B cell (primary cell): ENCODE results near the gene TP53I13. TPM values are rescaled to one million over a fixed set of nuclear protein-coding genes. Genes with fewer than 3 reads are reported as not detected.

Experiments
- ATAC-seq: fragments of 200-7000 bp; cut with Tn5 transposase; one replicate; pipeline ENCODE4 v1.10.0; 2021; ENCODE audit warnings: low read depth, mild to moderate bottlenecking, moderate number of reproducible peaks, moderate library complexity
- CTCF ChIA-PET: fragments of 350-600 bp; sonication (Branson Sonifier 250); formaldehyde crosslinking; loops from one replicate; lab custom pipeline; 2021; ENCODE audit warnings: antibody characterized with exemption, inconsistent platforms; lab: Charles Lee
- POLR2A ChIA-PET: fragments of 350-600 bp; sonication (Branson Sonifier 250); formaldehyde crosslinking; loops from one replicate; lab custom pipeline; 2021; ENCODE audit warnings: antibody characterized with exemption; lab: Charles Lee
- DNase-seq: peaks from one replicate; pipeline ENCODE4 v3.0.0; 2013
- H2AFZ ChIP-seq: 2 replicates; pipeline ENCODE4 v1.6.1; 2012; ENCODE audit warnings: mild to moderate bottlenecking, low read depth, low read length; ENCODE audit not compliant: insufficient read depth, poor library complexity, severe bottlenecking
- H3K27ac ChIP-seq, 2 donors: 1 replicate in 1 of 2; 2 replicates in 1 of 2; pipeline ENCODE4 v1.5.1; 2012 to 2013; ENCODE audit warnings: low read length in 2 of 2, mild to moderate bottlenecking in 2 of 2, moderate library complexity in 1 of 2
- H3K27me3 ChIP-seq, 4 experiments: fragments of 200-600 bp in 1 of 4; sonication (generic) in 1 of 4; replicated peaks in 1 of 4; 1 replicate in 2 of 4; 2 replicates in 2 of 4; pipeline versions ENCODE4 v1.6.1 to v1.7.0; 2013 to 2016; ENCODE audit warnings: low read length in 3 of 4, mild to moderate bottlenecking in 2 of 4, mixed read lengths in 1 of 4, moderate library complexity in 1 of 4; ENCODE audit not compliant: insufficient read depth in 4 of 4, control insufficient read depth in 3 of 4; ENCODE audit errors: control extremely low read depth in 1 of 4
- H3K36me3 ChIP-seq, 2 experiments: replicated peaks in 1 of 2; 1 replicate in 1 of 2; 2 replicates in 1 of 2; pipeline versions ENCODE4 v1.6.1 to v1.7.1; 2013; ENCODE audit warnings: low read length in 1 of 2; ENCODE audit not compliant: insufficient read depth in 2 of 2, control insufficient read depth in 1 of 2; ENCODE audit errors: control extremely low read depth in 1 of 2, extremely low read depth in 1 of 2
- H3K4me1 ChIP-seq, 2 donors: fragments of 200-600 bp in 1 of 2; sonication (generic) in 1 of 2; 1 replicate in 1 of 2; 2 replicates in 1 of 2; pipeline versions ENCODE4 v1.5.1 to v1.6.1; 2013 to 2017; ENCODE audit warnings: low read length in 2 of 2; ENCODE audit not compliant: control insufficient read depth in 2 of 2, insufficient read depth in 2 of 2
- H3K4me2 ChIP-seq: replicated peaks from 2 replicates; pipeline ENCODE3; 2012; ENCODE audit warnings: mild to moderate bottlenecking, low read depth, low read length; ENCODE audit not compliant: poor library complexity, severe bottlenecking
- H3K4me3 ChIP-seq, 5 experiments: fragments of 200-600 bp in 1 of 5; sonication (generic) in 1 of 5; 1 replicate in 3 of 5; 2 replicates in 2 of 5; pipeline versions ENCODE4 v1.5.1 to v1.7.0; 2011 to 2016; ENCODE audit warnings: low read length in 4 of 5, mild to moderate bottlenecking in 4 of 5, low read depth in 2 of 5, control low read depth in 1 of 5, moderate library complexity in 1 of 5; ENCODE audit not compliant: insufficient read depth in 1 of 5; ENCODE audit errors: control extremely low read depth in 1 of 5, extremely low read depth in 1 of 5
- H3K79me2 ChIP-seq: fragments of 200-600 bp; sonication (generic); one replicate; pipeline ENCODE4 v1.6.0; 2016; ENCODE audit warnings: low read length; ENCODE audit not compliant: control insufficient read depth, insufficient read depth
- H3K9ac ChIP-seq: fragments of 200-600 bp; sonication (generic); 2 replicates; pipeline ENCODE4 v1.6.1; 2017; ENCODE audit warnings: mild to moderate bottlenecking, low read length, moderate library complexity
- H3K9me3 ChIP-seq, 3 donors: one replicate each; pipeline versions ENCODE4 v1.6.1 to v1.7.1; 2013; ENCODE audit warnings: low read length in 2 of 3; ENCODE audit not compliant: control insufficient read depth in 2 of 3, insufficient read depth in 1 of 3; ENCODE audit errors: control extremely low read depth in 1 of 3
- H4K20me1 ChIP-seq: 2 replicates; pipeline ENCODE4 v1.6.0; 2012; ENCODE audit warnings: mild to moderate bottlenecking, low read length; ENCODE audit not compliant: insufficient read depth, control insufficient read depth, poor library complexity, severe bottlenecking
- H3K27ac Mint-ChIP-seq: one replicate; pipeline ENCODE4 v1.8.0; 2021; ENCODE audit warnings: mixed read lengths
- H3K27me3 Mint-ChIP-seq: one replicate; pipeline ENCODE4 v1.8.0; 2021; ENCODE audit warnings: mixed read lengths
- H3K4me1 Mint-ChIP-seq: one replicate; pipeline ENCODE4 v1.8.0; 2021; ENCODE audit warnings: mixed read lengths
- H3K4me3 Mint-ChIP-seq: one replicate; pipeline ENCODE4 v1.8.0; 2021; ENCODE audit warnings: mixed read lengths
- H3K9me3 Mint-ChIP-seq: one replicate; pipeline ENCODE4 v1.8.0; 2022; ENCODE audit warnings: mixed read lengths; ENCODE audit not compliant: insufficient read depth
- CTCF ChIP-seq: fragments of 200-600 bp; IDR thresholded peaks from one replicate; pipeline ENCODE4 v1.8.0; 2022; ENCODE audit warnings: antibody characterized with exemption, mild to moderate bottlenecking
- EZH2 ChIP-seq: IDR thresholded peaks from 2 replicates; pipeline ENCODE4 v1.6.1; 2012; ENCODE audit warnings: borderline replicate concordance, low read depth, mild to moderate bottlenecking, moderate library complexity, low read length; ENCODE audit not compliant: insufficient read depth, poor library complexity, severe bottlenecking
- WGBS: methylation state at CpG from one replicate; pipeline ENCODE4 v1.1.5; 2013; ENCODE audit warnings: missing lambda C conversion rate; ENCODE audit not compliant: insufficient coverage; 5-methylcytosine and 5-hydroxymethylcytosine counted together
- intact Hi-C: fragments of 100-400 bp; cut with micrococcal nuclease; formaldehyde crosslinking; loops from one replicate; pipeline ENCODE4 v1.10.0; 2022
- polyA plus RNA-seq: library from polyadenylated mRNA; depleted of rRNA; stranded (reverse); fragments of >200 nt; gene quantifications from 2 replicates; pipeline ENCODE4 v1.2.3, GENCODE V29; 2012
- total RNA-seq, 2 donors: library from RNA; stranded (reverse); fragments of 120-200 nt in 1 of 2; gene quantifications; 1 replicate in 1 of 2; 2 replicates in 1 of 2; pipeline versions ENCODE4 v1.2.3 to v1.2.4, GENCODE V29; 2013 to 2022

Gene TP53I13
- total and polyA plus RNA-seq, 2 donors (not counting 1 experiment from before 2014, with no cell fraction given) = 224 to 287 TPM

- no peak overlapping the region for H3K9ac ChIP-seq
- H3K4me3 Mint-ChIP-seq = peak overlapping the region; percentile 44
These were observed 3.0 kb downstream of the TP53I13 start for GRCh38 chr17:29571486-29571882.

More at GRCh38 chr17:29571486-29571882, 3.0 kb downstream of the TP53I13 start:
- CTCF ChIA-PET = interaction anchor here (1.4 to 24.3 kb wide), 6 partner anchors 11 to 202 kb away, joined by 4 to 336 read pairs (median 28); no protein-coding TSS in a partner anchor
- H3K4me2 ChIP-seq = no peak overlapping the region
- TF ChIP-seq CTCF (no peak), EZH2 (no peak)
- DNase-seq (peak; percentile 24), ATAC-seq (no peak)
- 95% methylated on average over 4 of the region's 6 CpGs for WGBS
- H2AFZ ChIP-seq = no peak overlapping the region
- H3K4me1 ChIP-seq = peaks cover 15 to 28% of the 10 kb centered on the region in 2 donors
- peaks cover 0 to 29% of the 10 kb centered on the region in 2 experiments for H3K36me3 ChIP-seq
- intact Hi-C loops = no loop called here
- H3K9me3 ChIP-seq = no peaks in the 10 kb centered on the region
- POLR2A ChIA-PET = interaction anchor here (0.6 to 1.5 kb wide), 4 partner anchors 20 to 77 kb away, joined by 3 to 6 read pairs (median 4); no protein-coding TSS in a partner anchor
- peaks cover 26% of the 10 kb centered on the region for H3K4me1 Mint-ChIP-seq
- peaks cover 34% of the 10 kb centered on the region for H4K20me1 ChIP-seq
- H3K27ac Mint-ChIP-seq = no peak overlapping the region
- no peaks in the 10 kb centered on the region for H3K9me3 Mint-ChIP-seq
- H3K27ac ChIP-seq = no peak overlapping the region
- no peaks in the 10 kb centered on the region for H3K27me3 Mint-ChIP-seq
- peaks cover 6% of the 10 kb centered on the region for H3K79me2 ChIP-seq
- no peaks in the 10 kb centered on the region for H3K27me3 ChIP-seq
- H3K4me3 ChIP-seq = no peak overlapping the region
